Lower leg skin (tissue), 3 donors: Measurements from ENCODE around the gene AQP12A.
"Not testable (repeated sequence)": the region's sequence is repeated elsewhere in the genome, so short reads cannot be mapped to it uniquely, and the experiment has no call there.

Experiments
- POLR2A ChIP-seq, 2 donors: fragments of 450-650 bp; IDR thresholded peaks; one replicate each; pipeline ENCODE4 v1.6.1; 2016 to 2017; ENCODE audit warnings: antibody characterized with exemption in 2 of 2, mild to moderate bottlenecking in 1 of 2, moderate library complexity in 1 of 2
- TF ChIP-seq, protein P1 (sequence below), 3 donors: fragments of 450-650 bp; IDR thresholded peaks; one replicate each; pipeline ENCODE4 v1.5.1; 2016; ENCODE audit warnings: antibody characterized with exemption in 3 of 3, mild to moderate bottlenecking in 3 of 3, moderate library complexity in 2 of 3

DNA sequence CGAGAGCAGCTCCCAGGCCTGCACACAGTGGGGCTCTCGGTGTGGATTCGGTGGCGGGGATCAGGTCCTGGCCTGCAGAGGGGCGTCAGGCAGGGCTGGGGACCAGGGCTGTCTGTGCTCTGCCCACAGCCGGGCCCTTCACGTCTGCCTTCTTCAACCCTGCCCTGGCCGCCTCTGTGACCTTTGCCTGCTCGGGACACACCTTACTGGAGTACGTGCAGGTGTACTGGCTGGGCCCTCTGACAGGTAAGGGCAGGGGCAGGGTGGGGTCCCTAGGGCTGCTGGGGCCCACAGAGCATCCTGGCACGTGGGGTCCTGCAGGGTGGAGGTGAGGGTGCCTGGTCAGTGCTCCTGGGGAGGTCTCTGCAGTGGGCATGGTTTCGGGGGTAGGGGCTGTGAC is 2.6 kb downstream of the AQP12A start:
- not testable (repeated sequence) for TF ChIP-seq POLR2A (IDR thresholded peaks at IDR 0.05)
- TF ChIP-seq, protein P1, sequence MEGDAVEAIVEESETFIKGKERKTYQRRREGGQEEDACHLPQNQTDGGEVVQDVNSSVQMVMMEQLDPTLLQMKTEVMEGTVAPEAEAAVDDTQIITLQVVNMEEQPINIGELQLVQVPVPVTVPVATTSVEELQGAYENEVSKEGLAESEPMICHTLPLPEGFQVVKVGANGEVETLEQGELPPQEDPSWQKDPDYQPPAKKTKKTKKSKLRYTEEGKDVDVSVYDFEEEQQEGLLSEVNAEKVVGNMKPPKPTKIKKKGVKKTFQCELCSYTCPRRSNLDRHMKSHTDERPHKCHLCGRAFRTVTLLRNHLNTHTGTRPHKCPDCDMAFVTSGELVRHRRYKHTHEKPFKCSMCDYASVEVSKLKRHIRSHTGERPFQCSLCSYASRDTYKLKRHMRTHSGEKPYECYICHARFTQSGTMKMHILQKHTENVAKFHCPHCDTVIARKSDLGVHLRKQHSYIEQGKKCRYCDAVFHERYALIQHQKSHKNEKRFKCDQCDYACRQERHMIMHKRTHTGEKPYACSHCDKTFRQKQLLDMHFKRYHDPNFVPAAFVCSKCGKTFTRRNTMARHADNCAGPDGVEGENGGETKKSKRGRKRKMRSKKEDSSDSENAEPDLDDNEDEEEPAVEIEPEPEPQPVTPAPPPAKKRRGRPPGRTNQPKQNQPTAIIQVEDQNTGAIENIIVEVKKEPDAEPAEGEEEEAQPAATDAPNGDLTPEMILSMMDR (IDR thresholded peaks at IDR 0.05), result not testable (repeated sequence)
